T-helper 17 cell (primary cell): ENCODE data around the gene DNAH9. TPM values are rescaled to one million over a fixed set of nuclear protein-coding genes. Genes with fewer than 3 reads are reported as not detected.

ENCODE experiments used
- ATAC-seq: fragments of 150-1000 bp; cut with Tn5 transposase; 2 replicates; pipeline ENCODE4 v1.10.0; 2021; ENCODE audit warnings: mild to moderate bottlenecking, moderate library complexity
- DNase-seq, 3 donors: peaks; one replicate each; pipeline versions ENCODE4 v3.0.0 to v3.0.0-alpha.2; 2020 to 2021
- H3K9me3 ChIP-seq: one replicate; pipeline ENCODE4 v1.7.0; 2013; ENCODE audit warnings: low read length, mild to moderate bottlenecking; ENCODE audit not compliant: control insufficient read depth, poor library complexity, severe bottlenecking
- H3K27ac Mint-ChIP-seq: one replicate; pipeline ENCODE4 v1.8.0; 2022; ENCODE audit warnings: mild to moderate bottlenecking, moderate library complexity, mixed read lengths
- H3K27me3 Mint-ChIP-seq: one replicate; pipeline ENCODE4 v1.8.0; 2022; ENCODE audit warnings: mixed read lengths
- H3K36me3 Mint-ChIP-seq: one replicate; pipeline ENCODE4 v1.8.0; 2022; ENCODE audit warnings: low read depth, mixed read lengths
- H3K4me1 Mint-ChIP-seq: one replicate; pipeline ENCODE4 v1.8.0; 2022; ENCODE audit warnings: mild to moderate bottlenecking, mixed read lengths
- H3K4me3 Mint-ChIP-seq: one replicate; pipeline ENCODE4 v1.8.0; 2022; ENCODE audit warnings: mild to moderate bottlenecking, moderate library complexity, mixed read lengths
- total RNA-seq, 4 donors: library from RNA in 2 of 4; stranded (reverse) in 2 of 4; gene quantifications; one replicate each; pipeline ENCODE4 v1.2.3 and lab custom pipeline; 2022 to 2026

The DNAH9 gene
- total RNA-seq, 2 donors from 2014 or later, result not detected

- H3K4me3 Mint-ChIP-seq, result no peak overlapping the region
- ATAC-seq, result no peak
- H3K36me3 Mint-ChIP-seq, result no peaks in the 10 kb centered on the region
- no peak for DNase-seq
- peaks cover 9% of the 10 kb centered on the region for H3K27me3 Mint-ChIP-seq
- H3K4me1 Mint-ChIP-seq, result no peaks in the 10 kb centered on the region
- no peaks in the 10 kb centered on the region for H3K9me3 ChIP-seq
- no peak overlapping the region for H3K27ac Mint-ChIP-seq
Measured at GRCh38 chr17:11643851-11644250, 45.6 kb downstream of the DNAH9 start.

GRCh38 chr17:11644265-11645212, 46.3 kb downstream of the DNAH9 start:
- Mint-ChIP-seq H3K4me3 (no peak overlapping the region), H3K27me3 (peaks cover 9% of the 10 kb centered on the region), H3K27ac (no peak overlapping the region), H3K4me1 (no peaks in the 10 kb centered on the region), H3K36me3 (no peaks in the 10 kb centered on the region)
- no peaks in the 10 kb centered on the region for H3K9me3 ChIP-seq
- DNase-seq (no peak), ATAC-seq (no peak)

GRCh38 chr17:11645426-11645825, 47.2 kb downstream of the DNAH9 start:
- peaks cover 9% of the 10 kb centered on the region for H3K27me3 Mint-ChIP-seq

GRCh38 chr17:11651089-11651488, 52.8 kb downstream of the DNAH9 start:
- no peak overlapping the region for H3K27ac Mint-ChIP-seq
- no peaks in the 10 kb centered on the region for H3K9me3 ChIP-seq
- DNase-seq (no peak), ATAC-seq (no peak)
- H3K36me3 Mint-ChIP-seq, result no peaks in the 10 kb centered on the region
- H3K27me3 Mint-ChIP-seq, result no peaks in the 10 kb centered on the region
- H3K4me1 Mint-ChIP-seq, result no peaks in the 10 kb centered on the region
- no peak overlapping the region for H3K4me3 Mint-ChIP-seq

More at GRCh38 chr17:11645426-11645825, 47.2 kb downstream of the DNAH9 start:
- H3K36me3 Mint-ChIP-seq, result no peaks in the 10 kb centered on the region
- DNase-seq, result no peak
- no peak for ATAC-seq
- H3K27ac Mint-ChIP-seq, result no peak overlapping the region
- H3K9me3 ChIP-seq, result no peaks in the 10 kb centered on the region
- H3K4me3 Mint-ChIP-seq, result no peak overlapping the region
- no peaks in the 10 kb centered on the region for H3K4me1 Mint-ChIP-seq

GRCh38 chr17:11668618-11669017, 70.3 kb downstream of the DNAH9 start:
- DNase-seq (no peak), ATAC-seq (no peak)
- no peaks in the 10 kb centered on the region for H3K9me3 ChIP-seq
- H3K27ac Mint-ChIP-seq, result no peak overlapping the region
- no peaks in the 10 kb centered on the region for H3K36me3 Mint-ChIP-seq
- H3K4me1 Mint-ChIP-seq, result no peaks in the 10 kb centered on the region
- no peaks in the 10 kb centered on the region for H3K27me3 Mint-ChIP-seq
- no peak overlapping the region for H3K4me3 Mint-ChIP-seq

GRCh38 chr17:11671126-11671525, 72.9 kb downstream of the DNAH9 start:
- ATAC-seq (no peak), DNase-seq (no peak)
- no peaks in the 10 kb centered on the region for H3K36me3 Mint-ChIP-seq
- H3K9me3 ChIP-seq, result no peaks in the 10 kb centered on the region
- no peak overlapping the region for H3K4me3 Mint-ChIP-seq
- no peak overlapping the region for H3K27ac Mint-ChIP-seq
- no peaks in the 10 kb centered on the region for H3K27me3 Mint-ChIP-seq
- H3K4me1 Mint-ChIP-seq, result no peaks in the 10 kb centered on the region

GRCh38 chr17:11682646-11683045, 84.4 kb downstream of the DNAH9 start:
- no peak overlapping the region for H3K27ac Mint-ChIP-seq
- ATAC-seq, result no peak
- H3K9me3 ChIP-seq, result no peaks in the 10 kb centered on the region
- no peaks in the 10 kb centered on the region for H3K27me3 Mint-ChIP-seq
- H3K36me3 Mint-ChIP-seq, result peaks cover 2% of the 10 kb centered on the region
- H3K4me3 Mint-ChIP-seq, result no peak overlapping the region
- no peak for DNase-seq
- no peaks in the 10 kb centered on the region for H3K4me1 Mint-ChIP-seq

GRCh38 chr17:11690681-11691080, 92.4 kb downstream of the DNAH9 start:
- H3K4me1 Mint-ChIP-seq, result no peaks in the 10 kb centered on the region
- H3K27ac Mint-ChIP-seq, result no peak overlapping the region
- no peaks in the 10 kb centered on the region for H3K27me3 Mint-ChIP-seq
- H3K36me3 Mint-ChIP-seq, result no peaks in the 10 kb centered on the region
- ATAC-seq (no peak), DNase-seq (no peak)
- H3K9me3 ChIP-seq, result no peaks in the 10 kb centered on the region
- no peak overlapping the region for H3K4me3 Mint-ChIP-seq

- DNase-seq, result no peak
Measured at GRCh38 chr17:11692688-11693087, 94.4 kb downstream of the DNAH9 start.

GRCh38 chr17:11693284-11693683, 95.0 kb downstream of the DNAH9 start:
- Mint-ChIP-seq H3K4me3 (no peak overlapping the region), H3K27ac (no peak overlapping the region), H3K36me3 (no peaks in the 10 kb centered on the region), H3K27me3 (no peaks in the 10 kb centered on the region), H3K4me1 (no peaks in the 10 kb centered on the region)
- DNase-seq (no peak), ATAC-seq (no peak)
- H3K9me3 ChIP-seq, result no peaks in the 10 kb centered on the region

More at GRCh38 chr17:11692688-11693087, 94.4 kb downstream of the DNAH9 start:
- H3K27me3 Mint-ChIP-seq, result no peaks in the 10 kb centered on the region
- H3K4me3 Mint-ChIP-seq, result no peak overlapping the region
- H3K27ac Mint-ChIP-seq, result no peak overlapping the region
- H3K9me3 ChIP-seq, result no peaks in the 10 kb centered on the region
- no peaks in the 10 kb centered on the region for H3K4me1 Mint-ChIP-seq
- no peaks in the 10 kb centered on the region for H3K36me3 Mint-ChIP-seq
- ATAC-seq, result no peak

- ATAC-seq, result no peak
- H3K27ac Mint-ChIP-seq, result no peak overlapping the region
- no peaks in the 10 kb centered on the region for H3K36me3 Mint-ChIP-seq
Measured at GRCh38 chr17:11700668-11701067, 102.4 kb downstream of the DNAH9 start.

GRCh38 chr17:11701911-11702310, 103.6 kb downstream of the DNAH9 start:
- H3K27ac Mint-ChIP-seq, result no peak overlapping the region
- H3K4me1 Mint-ChIP-seq, result no peaks in the 10 kb centered on the region
- ATAC-seq, result no peak
- H3K9me3 ChIP-seq, result no peaks in the 10 kb centered on the region
- no peak for DNase-seq
- no peak overlapping the region for H3K4me3 Mint-ChIP-seq
- H3K36me3 Mint-ChIP-seq, result no peaks in the 10 kb centered on the region
- H3K27me3 Mint-ChIP-seq, result no peaks in the 10 kb centered on the region

More at GRCh38 chr17:11700668-11701067, 102.4 kb downstream of the DNAH9 start:
- Mint-ChIP-seq H3K4me1 (no peaks in the 10 kb centered on the region), H3K27me3 (no peaks in the 10 kb centered on the region), H3K4me3 (no peak overlapping the region)
- no peak for DNase-seq
- no peaks in the 10 kb centered on the region for H3K9me3 ChIP-seq

GRCh38 chr17:11704041-11704440, 105.8 kb downstream of the DNAH9 start:
- Mint-ChIP-seq H3K27me3 (no peaks in the 10 kb centered on the region), H3K27ac (no peak overlapping the region), H3K4me1 (no peaks in the 10 kb centered on the region), H3K4me3 (no peak overlapping the region), H3K36me3 (no peaks in the 10 kb centered on the region)
- no peaks in the 10 kb centered on the region for H3K9me3 ChIP-seq
- no peak for DNase-seq
- ATAC-seq, result no peak

- Mint-ChIP-seq H3K36me3 (no peaks in the 10 kb centered on the region), H3K4me3 (no peak overlapping the region), H3K27ac (no peak overlapping the region), H3K27me3 (no peaks in the 10 kb centered on the region), H3K4me1 (no peaks in the 10 kb centered on the region)
- no peak for DNase-seq
- no peak for ATAC-seq
- no peaks in the 10 kb centered on the region for H3K9me3 ChIP-seq
Measured at GRCh38 chr17:11705111-11705510, 106.8 kb downstream of the DNAH9 start.
